ELR (cell line): ENCODE measurements around the gene MPRIP.
A peak's percentile ranks its signal among the peaks of the same experiment; 100 is the strongest.
"Not testable (repeated sequence)": the region's sequence is repeated elsewhere in the genome, so short reads cannot be mapped to it uniquely, and the experiment has no call there.

Source experiments
- DNase-seq: peaks from one replicate; pipeline ENCODE4 v3.0.0-alpha.2; 2015; ENCODE audit warnings: low read depth

Gene MPRIP

DNA sequence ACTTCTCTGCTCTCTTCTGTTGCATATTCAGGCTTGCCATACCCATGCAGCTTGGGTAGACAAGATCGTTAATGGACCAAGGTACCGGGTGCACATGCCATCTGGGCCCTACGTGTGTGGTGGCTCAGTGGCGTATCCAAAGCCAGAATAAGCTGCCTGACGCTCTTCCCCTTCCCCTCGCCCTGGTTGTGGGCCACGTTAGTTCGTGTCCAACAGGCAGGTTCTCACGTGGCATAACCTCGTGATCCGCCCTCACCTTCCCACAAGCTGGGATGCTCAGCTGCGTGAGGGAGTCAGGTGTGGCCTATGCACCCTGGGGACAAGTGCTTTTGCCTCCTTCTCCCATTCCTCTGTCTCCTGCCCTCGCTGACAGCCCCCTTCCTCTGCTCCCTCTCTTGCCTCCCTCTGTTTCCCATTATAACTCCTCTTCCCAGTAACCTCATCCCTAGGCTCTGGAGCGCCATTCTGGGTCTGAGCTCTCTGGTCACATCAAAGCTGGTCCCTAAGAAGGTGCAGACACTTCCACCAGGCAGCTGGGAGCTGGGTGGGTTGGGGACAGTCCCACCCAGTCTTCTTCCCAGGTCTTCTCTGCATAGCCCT lies 86.3 kb downstream of the MPRIP start:
- no peak for DNase-seq

DNA sequence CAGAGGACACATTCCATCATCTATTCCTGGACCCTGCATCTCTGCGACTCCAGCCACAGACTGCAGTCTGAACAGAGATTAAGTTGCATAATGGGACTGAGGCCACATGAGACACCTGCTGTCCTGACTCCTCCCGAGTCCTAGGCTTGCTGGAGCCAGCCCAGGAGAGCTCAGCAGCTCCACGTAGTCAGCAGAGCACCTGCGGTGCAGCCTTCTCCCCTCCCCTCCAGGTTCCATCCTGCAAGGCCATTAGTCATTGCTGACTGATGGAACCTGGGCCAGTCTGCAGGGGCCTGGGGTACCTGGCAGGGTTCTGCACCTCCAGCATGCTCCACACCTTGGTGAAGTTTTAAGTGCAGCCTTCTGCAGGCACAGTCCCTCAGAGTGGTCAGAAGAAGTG lies 87.2 kb downstream of the MPRIP start:
- DNase-seq = no peak

DNA sequence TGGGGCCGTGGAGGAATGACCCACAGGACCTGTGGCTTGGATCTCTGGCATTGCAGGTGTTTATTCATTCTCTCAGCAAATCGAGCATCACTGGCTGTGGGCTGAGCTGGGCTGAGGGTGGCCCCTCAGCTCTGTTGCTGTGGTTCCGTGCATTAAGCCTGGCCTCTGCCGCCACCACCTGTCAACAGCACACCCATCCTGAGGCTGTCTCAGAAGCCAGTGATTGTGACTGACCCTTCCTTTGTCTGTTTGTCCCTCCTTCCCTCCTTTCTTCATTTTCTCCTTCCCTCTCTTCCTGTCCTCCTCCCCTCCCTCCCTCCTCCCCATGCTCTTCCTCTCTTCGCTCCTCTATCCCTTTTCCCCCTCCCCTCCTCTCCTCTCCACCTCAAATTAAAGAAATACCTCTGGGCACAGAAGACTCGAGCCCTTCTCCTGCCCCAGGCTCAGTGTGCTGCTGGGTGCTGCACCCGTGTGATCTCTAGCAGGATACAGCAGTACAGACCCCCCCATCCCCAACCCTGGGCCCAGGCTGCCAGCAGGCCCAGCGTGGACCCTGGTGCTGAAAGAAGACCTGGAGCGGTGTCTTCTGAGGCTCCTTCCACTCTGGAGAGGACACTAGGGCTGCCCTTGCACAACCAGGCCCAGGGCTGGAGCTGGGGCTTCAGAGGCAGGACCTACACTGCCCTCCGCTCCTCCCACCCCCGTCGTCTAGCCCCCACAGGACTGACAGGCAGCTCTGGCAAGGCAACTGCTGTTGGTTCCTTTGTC lies 88.0 kb downstream of the MPRIP start:
- DNase-seq = no peak

DNA sequence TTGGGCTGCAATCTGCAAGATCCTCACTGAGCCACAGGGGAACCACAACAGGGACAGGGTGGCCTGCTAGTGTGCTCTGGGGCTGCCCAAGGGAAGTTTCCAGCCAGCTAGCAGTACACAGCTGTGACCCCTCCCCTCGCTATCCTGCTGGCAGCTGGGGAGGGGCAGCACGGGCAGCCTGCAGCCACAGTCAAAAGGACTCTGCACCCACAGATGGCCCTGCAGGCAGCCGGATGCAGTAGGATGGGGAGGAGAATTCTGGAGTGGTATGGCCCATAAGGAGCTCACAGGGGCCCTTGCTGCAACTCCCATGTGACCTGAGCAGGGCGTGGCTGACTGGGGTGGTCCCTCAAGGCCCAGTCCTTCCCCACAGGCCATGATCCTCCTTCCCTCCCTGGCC lies 89.6 kb downstream of the MPRIP start:
- DNase-seq = no peak

DNA sequence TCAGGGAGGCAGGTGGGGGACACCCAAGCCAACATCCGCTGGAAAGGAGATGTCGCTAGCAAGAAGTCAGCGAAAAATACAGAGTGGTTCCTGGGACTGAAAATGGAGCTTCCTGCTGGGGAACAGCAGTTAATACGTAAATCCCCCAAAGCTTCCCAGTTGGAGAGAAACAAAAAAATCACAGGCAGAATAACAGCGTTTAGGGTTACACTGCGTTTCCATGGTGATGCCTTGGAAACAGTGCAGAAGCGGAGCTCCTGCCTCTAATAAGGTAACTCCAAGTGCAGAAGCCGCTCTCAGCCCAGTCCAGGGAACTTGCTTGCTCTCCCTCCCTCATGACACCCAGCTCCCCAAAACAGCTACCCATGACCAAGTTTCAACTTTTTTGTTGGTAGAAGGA lies 90.5 kb downstream of the MPRIP start:
- DNase-seq = no peak

DNA sequence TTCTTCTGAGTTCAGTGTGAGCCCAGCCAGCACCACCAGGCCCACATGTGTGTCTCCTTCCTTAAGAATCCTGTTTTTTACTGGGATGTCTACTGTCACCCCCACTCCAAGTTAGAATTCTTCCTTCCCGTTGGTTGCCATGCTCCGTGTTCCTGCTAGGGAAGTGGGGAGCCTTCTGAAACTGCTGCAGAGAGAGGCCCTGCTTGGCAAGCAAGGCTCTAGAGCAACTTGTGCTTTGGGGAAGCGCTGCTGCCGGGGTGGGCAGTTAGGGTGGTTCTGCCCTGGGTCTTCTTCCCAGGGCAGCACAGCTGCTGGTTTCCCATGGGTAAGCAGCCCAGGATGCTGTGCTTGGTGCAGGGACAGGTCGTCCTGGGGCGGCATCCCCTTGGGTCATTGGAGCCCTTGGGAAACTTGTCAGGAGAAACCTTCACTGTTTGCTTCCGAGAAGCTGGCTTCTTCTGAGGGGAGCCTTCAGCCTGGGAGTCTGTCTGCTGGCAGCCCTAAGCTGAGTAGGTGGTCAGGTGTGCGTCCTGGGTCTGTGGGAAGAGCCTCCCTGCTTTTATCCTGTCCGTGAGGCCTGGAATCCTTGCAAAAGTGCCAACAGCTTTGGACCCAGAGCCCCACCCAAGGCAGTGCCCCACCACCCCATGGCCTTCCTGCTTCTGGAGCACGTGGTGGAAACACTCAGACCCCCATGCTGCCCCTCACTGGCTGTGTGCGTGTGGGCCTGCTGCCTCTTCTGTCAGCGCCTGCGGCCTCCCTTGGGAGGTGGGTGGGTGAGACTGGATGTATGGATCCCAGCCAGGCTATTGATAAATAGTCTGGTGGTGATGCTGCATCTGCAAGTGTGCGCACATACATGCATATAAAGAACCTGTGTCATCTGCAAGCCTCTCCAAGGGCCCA lies 92.0 kb downstream of the MPRIP start:
- no peak for DNase-seq

DNA sequence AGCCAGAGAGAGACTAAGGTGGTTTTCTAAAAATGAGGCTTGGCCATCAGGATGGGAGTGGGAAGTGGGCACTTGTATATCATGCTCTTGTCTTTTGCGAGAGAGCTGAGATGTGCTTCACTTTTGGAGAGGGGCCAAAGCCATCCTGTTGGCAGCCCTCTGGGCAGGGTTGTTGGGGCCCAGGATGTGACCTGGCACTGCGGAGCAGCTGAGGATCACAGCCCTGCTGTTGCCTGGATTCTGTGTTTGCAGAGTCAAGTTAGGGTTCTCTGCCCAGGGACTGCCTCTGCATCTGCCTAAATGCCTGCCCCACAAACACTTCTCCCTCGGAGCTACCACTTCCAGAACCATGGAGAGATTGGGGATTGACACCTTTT lies 92.7 kb downstream of the MPRIP start:
- no peak for DNase-seq

DNA sequence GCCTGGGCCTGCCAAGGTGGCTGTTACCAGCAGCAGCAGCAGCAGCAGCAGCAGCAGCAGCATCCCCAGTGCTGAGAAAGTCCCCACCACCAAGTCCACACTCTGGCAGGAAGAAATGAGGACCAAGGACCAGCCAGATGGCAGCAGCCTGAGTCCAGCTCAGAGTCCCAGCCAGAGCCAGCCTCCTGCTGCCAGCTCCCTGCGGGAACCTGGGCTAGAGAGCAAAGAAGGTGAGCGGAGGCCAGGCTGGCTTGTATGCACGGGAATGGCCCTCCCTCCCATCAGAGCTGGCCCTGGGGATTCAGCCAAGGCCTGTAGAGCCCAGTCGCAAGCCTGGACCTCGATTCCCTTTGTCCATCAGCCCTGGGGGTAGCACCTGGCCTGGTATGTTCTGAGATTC lies 94.0 kb downstream of the MPRIP start:
- DNase-seq = not testable (repeated sequence)

DNA sequence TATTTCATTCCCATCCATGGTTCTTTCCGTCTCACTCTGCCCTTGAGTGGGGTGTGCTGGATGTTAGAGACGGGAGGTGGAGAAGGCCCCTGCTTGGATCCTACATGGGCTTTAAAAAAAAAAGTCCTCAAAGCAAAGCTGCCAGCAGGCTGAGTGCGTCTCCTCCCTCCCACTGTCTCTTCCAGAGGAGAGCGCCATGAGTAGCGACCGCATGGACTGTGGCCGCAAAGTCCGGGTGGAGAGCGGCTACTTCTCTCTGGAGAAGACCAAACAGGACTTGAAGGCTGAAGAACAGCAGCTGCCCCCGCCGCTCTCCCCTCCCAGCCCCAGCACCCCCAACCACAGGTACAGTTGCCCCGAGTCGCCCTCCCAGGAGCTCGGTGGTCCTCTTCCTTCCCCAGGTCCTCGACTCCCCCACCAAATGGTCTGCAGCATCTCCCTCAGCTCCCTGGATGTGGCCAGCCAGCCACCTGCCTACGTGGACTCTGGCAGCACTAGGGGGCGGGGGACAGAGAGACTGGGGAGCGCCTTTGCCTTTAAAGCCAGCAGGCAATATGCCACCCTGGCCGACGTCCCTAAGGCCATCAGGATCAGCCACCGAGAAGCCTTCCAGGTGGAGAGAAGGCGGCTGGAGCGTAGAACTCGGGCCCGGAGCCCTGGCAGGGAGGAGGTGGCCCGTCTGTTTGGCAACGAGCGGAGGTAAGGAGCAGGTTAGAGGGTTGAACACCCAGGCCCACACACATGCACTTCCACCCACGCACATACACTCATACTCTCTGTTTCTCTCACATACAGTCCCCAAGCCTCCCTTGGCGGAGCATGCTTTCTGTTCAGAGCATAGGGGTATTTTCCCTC lies 95.7 kb downstream of the MPRIP start:
- no peak for DNase-seq

DNA sequence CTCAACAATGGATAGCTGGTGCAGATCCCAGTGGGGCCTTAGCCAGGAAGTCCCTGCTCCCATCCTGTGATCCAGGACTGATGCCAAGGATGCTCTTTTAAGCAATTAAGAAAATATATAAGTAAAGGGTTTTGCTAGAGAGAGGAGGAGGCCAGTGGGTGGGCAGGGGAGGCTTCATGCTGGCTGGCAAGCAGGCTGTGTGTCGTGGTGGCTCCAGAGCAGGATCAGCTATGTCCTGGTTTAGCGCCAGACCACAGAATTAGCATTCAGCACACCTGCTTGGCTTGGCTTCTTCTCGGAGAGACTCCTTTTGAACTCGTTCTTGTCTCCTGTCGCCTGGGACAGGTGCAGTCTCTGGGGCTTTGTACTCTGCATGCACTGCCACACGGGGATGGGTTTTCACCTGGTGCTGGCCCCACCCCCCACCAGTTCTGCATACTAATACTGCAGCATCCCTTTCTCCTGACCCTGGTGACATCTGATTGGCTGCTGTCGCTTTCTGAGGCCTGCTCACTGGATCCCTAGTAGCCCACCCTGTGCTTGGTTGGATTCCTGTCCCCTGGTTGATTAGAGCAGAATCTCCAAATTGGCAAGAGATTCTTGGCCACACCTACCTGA lies 97.8 kb downstream of the MPRIP start:
- DNase-seq = no peak

DNA sequence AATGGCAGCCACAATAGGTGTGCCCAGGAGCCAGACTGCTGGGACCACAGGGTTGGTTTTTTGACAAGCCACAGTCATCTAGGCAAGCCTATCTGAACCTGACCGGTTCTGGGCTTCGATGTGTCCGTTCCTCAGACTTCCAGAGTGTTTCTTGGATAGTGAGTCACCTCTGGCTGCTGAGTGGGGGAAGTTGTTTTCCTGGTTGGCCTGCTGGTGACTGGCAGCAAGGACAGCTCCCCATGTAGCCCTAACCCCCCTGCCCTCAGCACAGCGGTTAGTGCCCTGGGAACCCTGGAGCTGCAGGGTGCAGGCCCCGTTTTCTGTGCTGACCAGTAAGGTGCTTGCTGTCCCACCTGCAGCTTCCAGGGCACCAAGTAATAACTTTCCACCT lies 98.3 kb downstream of the MPRIP start:
- DNase-seq = peak; percentile 84

DNA sequence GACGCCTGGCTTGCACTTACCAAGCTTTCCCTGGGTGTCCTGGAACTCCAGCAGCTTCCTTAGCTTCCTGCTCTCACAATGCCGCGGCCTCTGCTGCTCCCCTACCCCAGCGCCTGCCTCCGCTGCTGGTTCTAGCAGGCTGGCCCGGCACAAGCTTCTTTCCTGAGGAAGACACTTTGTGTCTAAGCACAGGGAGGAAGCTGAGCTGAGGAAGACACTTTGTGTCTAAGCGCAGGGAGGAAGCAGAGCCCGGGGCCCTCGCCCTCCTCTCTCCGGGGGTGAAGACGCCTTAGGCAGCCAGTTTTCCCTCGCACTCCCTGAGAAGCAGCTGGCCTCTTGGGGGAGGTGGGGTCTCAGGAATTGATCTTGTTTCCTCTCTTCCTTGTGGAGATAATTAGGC lies 99.0 kb downstream of the MPRIP start:
- no peak for DNase-seq

DNA sequence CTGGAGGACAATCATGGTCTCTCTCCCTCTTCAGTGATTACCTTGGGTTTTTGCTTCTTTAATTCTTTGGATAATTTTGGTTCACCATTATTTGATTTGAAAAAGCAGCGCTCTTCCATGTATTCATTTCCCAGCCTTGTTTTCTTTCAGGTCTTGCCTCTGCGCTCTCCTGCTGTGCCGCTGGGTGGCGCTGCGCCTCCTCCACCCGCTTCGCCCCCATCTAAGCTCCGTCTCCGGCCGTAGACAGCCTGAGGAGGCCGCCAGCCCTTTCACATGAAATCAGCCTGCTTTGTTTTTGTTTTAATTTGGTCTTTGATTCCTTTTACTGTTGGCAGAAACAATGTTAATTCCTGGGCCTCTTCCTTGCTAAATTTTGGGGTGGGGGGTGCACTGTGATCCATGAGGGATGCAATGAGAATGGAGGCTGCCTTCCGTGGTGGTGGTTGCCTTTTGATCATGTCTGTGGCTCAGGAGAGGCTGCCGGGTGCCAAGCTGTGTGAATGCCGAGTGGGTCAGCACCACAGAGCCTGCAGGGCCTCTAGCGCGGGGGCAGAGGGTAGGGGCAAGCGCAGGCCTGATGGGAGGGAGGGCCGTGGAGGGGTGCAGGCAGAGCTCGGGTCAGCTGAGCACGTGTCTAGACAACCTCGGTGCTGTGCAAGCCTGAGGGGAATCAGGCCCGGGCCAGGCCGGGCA lies 99.7 kb downstream of the MPRIP start:
- DNase-seq = peak; percentile 47

DNA sequence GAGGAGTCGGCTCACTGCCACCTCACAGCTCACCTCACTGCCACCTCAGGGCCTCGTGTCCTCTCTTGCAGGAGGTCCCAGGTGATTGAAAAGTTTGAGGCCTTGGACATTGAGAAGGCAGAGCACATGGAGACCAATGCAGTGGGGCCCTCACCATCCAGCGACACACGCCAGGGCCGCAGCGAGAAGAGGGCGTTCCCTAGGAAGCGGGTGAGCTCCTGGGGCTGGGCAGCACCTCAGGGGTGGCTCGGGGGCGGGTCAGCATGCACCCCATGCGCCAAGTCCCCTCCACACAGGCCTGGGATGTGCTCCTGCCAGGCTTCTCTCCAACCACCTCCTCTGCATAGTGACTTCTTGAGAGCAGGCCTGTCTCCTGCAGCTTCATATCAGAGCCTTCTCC lies 100.3 kb downstream of the MPRIP start:
- DNase-seq = no peak

DNA sequence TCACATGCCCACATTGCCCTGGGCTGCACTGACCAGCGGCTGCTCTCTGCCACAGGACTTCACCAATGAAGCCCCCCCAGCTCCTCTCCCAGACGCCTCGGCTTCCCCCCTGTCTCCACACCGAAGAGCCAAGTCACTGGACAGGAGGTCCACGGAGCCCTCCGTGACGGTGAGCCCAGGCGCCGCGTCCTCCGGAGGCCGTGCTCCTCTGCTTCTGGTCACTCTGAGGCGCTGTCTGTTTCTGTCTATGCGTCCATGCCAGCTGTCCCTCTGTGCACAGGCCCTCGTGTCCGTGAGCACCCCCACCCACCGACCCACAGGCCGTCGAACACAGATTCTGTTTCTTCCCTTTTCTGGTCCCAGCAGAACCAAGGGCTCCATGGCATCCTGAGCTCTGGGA lies 101.2 kb downstream of the MPRIP start:
- no peak for DNase-seq

DNA sequence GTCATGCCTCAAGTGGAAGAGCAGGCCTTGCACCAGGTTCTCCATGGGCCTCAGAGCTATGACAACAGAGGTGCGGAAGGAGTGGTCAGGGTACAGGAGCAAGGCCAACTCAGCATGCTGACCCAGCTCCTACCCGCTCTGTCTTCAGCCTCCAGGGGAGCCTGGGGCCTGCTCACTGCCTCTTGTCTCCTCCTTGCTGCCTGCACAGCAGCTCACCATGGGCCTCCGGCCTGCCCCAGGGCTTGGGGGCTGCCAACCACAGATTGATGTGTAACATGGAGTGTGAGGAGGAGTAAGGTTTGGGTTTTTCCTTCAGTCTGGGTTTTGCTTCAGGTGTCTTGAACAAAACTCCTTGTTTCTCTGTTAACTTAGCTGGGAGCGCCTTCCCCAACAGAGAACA lies 101.8 kb downstream of the MPRIP start:
- DNase-seq = no peak

DNA sequence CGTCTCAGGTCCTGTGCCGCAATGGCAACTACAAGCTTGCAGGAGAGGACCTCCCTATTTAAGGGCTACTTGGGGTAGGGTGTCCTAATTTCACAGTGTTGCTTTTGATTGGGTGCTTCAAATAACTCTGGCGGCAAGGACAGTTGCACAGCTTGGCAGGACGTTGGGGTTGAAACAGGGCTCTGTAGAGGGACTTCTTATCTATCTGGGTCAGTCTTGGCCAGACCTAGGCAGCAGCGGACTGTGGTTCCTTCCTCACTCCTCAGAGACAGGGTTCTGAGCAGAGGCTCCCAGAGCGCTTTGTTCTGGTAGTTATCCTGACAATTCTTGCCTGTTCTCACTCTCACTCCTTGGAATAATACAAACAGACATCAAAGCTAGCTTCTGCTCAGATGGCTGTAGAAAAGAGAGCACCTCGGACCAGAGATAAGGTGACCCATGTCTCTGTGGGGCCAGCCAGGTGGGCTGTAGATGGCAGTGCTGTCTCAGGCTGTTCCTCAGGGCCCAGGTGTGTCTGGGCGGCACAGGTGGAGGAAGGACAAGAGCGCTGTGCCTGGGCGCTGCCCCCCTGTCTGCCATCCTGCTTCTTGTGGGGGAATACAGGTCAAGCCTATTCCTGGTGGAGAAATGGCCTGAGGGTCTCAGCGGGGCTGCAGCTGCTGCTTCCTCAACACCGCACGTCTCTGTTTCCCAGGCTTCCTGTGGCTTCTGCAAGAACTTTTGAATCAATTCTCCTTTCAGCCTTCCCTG lies 102.8 kb downstream of the MPRIP start:
- no peak for DNase-seq

DNA sequence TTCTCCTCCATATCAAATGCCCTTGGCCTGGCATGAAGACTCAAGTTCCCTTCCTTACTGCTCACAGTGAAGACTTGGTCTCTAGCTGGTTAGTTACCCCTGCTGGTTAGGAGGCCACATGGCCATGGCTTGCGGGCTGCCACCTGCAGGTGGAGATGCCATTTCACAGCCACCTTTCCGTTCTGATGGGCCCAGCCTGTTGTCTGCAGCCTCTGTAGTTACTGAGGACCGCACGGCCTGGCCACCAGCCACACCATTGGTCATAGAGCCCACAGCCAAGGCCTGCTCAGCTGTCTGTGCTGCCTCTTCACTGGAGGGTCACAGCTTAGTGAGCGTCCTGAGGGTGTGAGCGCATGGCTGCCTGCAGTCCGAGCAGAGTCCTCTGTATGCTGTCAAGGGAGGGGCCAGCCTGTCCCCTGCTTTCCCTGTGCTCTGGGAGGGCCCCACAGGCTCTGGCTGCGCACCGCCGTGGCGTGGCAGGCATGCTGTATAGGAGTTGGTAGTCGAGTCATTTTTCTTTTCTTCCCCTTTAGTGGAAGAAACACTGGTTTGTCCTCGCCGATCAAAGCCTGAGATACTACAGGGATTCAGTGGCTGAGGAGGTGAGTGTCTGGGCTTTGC lies 104.6 kb downstream of the MPRIP start:
- peak; percentile 29 for DNase-seq

DNA sequence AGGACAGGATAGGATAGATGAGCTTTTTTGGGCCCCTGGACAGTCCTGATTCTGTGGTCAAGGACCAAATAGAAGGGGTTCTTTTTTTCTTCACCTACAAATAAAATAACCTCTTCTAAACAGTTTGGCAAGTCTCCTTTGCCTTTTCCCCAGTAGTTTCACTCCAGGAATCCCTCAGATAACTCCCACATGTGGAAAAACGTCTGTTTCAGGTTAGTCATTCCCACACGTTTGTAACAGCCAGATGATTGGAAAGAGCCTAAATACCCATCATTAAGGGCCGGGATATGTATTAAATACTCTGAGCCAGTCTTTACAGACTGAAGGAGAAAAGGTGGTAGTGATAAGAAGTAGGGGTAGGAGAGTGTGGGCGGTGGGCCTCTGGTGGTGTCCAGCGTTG lies 105.6 kb downstream of the MPRIP start:
- no peak for DNase-seq
